ENCODE data around the gene EIF1AD.
A peak's percentile ranks its signal among the peaks of the same experiment; 100 is the strongest.
"Not testable (repeated sequence)": the region's sequence is repeated elsewhere in the genome, so short reads cannot be mapped to it uniquely, and the experiment has no call there.

EIF1AD gene

DNA sequence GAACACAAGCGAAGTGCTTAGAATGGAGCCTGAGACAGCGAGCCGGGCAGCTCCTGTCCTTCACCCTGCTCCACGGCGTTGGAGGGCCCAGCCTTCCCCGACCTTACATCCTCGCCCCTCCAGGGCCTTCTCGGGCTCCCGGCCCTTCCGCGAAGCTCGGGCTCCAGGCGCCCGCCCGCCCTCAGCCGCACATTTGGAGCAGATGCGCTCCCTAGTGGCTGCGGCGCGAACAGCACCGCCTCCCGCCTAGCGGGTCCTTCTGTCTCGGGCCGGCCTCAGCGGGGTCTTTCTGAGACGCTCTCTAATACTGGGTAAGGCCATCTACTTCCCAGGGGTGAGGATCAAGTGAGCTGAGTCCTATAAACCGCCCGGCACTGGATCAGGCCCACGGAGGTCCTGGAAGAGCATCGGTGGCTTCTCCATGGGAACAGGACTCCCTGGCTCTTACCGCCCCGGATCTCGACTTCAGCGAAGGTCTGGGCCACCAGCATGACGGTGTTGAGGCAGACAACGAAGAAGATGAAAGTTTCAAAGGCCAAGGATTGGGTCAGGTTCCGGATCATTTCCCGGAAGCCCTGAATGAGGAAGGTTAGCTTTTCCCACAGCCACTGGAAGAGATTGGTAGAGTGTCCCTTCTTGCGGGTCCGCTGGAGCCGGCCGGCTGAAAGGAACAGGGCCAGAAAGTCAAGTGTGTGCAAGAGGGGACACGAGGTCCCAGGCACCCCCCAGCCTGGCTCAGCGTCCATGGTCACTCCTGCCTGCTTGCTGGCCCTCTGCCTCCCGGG is 20.6 kb upstream of the EIF1AD start:
- peak; percentile 68 for DNase-seq (ENCODE audit: low spot score)

DNA sequence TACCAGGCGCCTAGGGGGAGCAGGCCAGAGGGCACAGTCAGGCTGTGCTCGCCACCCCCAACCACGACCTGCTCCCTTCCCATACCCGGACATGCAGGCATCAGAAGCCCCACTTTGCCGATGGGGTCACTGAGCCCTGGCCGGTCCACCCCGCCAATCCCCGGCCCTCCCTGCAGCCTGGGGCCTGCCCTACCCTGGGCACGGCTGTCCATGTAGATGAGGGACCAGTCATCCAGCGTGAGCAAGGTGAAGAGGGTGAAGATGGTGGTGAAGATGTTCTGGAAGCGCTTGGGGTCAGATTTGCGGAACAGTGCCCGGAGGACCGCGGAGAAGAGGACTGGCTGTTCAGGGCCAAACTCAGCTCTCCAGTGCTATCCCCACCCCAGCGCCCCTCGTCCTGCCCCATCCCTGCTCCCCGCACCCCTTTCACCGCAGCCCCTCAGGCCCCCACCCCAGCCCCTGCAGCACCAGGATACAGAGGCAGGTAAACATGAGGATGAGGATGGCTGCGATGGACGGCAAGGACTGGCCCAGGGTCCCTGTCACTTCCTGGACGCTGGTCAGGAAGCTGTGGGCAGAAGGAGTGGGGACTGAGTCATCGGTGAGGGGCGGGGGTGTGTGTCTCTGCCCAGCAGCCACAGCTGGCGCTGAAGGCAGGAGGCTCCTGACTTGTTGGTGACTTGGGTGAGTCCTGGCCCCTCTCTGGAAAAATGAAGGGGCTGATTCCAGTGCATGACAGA is 18.8 kb upstream of the EIF1AD start:
- peak; percentile 89 for DNase-seq (ENCODE audit: low spot score)

DNA sequence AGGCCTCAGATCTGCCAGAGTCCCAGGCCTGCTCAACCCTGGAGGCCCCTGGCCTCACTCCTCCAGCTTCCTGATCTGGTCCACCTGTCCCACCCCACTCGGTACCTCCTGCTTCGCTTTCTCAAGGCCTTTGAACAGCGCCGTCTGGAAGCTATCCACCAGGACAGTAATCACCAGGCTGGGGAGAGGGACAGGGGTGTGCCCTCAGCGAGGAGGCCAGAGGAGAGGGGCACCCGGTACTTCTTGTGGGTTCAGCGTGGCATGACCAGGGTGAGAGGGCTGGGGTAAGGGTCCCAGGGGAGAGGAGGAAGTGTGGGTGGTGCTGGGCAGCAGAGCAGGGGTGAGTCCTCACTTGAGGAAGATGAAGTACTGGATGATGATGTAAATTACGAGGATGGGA is 18.3 kb upstream of the EIF1AD start:
- DNase-seq (ENCODE audit: low spot score): no peak

DNA sequence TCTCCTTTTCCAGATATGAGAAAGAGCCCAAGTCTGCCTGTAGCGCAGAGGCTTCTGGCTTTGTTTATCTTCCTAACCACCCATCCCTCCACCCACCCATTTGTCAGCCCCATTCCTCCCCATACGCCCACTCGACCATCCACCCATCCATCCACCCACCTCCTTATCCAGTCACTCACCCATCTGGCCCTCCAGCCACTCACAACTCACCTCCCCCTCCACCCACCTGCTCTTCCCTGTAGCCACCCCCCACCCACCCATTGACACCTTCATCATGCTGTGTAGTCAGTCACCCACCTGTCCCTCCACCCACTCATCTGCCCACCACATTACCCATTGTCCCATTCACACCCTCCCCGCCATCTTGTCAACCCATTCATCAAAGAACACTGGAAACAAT is 15.4 kb upstream of the EIF1AD start:
- no peak for DNase-seq (ENCODE audit: low spot score)

DNA sequence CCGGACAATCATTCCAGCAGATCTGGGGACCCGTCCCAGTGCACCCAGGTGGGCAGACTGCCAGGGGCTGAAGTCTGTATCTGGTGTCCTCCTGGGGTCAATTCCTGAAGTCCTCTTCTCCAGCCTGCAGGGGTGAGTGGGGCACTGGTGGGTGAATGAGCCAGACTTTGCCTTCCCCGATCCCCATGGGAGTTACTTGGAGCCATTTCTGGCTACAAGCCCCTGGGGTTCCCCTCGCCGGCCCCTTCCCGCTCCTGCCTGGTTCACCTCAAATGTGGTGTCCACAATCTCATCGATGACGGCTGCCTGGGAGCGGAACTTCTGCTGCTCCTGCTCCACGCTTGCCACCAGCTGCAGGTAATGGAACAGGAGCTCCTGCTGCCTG is 14.8 kb upstream of the EIF1AD start:
- no peak for DNase-seq (ENCODE audit: low spot score)

DNA sequence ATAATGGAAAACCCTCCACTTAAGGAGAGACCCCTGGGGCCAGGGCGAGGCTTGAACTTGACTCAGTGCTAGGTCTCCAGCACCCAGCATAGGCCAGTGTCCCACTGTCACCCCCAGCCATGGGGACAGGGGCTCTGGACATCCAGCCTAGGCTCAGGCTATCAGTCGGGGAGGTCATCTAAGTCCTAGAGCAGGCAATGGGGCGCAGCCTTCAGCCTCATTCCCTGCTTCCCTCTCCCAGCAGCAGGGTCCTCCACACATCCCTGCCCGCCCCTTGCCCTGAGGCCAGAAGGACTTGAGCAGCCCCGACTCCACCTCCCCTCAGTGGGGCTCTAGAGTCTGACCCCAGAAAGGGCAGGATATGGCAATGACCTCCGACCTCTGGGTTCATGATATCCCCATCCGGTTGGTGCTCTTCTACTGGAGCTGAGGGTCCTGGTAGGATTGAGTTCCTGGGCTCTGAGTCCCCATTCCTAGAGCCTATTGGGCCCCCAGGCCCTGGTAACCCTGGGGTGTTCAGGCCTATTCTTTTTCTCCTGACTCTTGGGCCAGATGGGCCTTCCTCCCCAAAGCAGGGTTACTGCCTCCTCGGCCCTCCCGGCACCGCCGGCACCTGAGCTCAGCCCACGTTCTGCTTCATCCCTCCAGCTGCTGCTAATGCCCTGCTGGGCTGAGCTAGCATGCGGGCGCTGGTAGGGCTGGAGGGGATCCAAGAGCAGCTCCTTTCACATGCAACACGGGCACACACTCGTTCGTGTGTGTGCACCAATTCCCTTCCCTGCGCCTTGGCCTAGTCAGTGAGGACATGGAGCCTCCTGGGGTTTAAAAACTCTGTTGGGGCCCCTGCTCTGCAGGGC is 14.2 kb upstream of the EIF1AD start:
- no peak for DNase-seq (ENCODE audit: low spot score)

DNA sequence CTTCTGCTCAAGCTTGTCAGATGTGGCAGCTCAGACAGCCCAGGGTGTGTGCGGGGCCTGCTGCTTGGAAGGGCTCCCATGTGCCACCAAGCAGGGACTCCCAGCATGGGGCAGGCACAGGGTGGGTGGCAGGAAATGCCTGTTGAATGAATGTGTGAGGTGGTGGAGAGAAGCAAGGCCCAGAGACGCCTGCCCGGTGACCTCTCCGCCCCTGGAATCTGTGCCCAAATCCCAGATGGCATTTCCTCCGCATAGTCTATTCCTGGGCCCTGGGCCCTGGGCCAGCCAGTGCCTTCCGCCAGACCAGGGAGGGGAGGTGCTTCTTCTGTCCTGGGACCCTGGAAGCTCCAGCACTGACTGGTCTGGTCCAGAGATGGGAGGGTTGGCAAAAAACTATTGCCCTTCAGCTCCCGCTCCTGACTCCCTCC is 13.5 kb upstream of the EIF1AD start:
- peak; percentile 84 for DNase-seq (ENCODE audit: low spot score)

DNA sequence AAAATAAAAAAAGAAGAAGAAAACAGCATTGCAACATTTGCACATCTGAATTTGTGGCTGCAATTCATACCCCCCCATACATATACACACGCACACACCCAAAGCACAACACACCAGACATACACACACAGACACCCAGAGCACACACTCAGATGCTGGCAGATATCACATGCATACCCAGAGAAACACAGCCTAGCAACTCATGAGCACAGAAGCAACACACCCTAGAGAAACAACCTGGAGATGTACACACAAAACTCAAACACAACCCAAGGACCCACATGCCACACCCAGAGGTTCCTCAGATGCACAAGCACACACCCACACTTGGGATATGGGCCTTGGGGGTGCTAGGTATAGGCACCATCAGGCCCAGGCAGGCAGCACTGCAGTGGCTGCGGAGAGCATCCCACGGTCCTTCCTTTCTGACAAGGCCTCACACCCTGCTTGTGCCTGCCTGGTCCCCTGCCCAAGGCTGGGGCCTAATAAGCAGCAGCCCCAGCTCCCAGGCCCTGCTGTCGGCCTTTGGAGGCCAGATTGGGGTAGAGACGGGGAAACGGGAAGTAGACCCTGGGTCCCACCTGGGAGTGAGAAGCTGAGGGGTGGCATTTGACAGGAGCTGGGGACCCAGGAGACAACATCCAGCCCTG is 13.0 kb upstream of the EIF1AD start:
- no peak for DNase-seq (ENCODE audit: low spot score)

DNA sequence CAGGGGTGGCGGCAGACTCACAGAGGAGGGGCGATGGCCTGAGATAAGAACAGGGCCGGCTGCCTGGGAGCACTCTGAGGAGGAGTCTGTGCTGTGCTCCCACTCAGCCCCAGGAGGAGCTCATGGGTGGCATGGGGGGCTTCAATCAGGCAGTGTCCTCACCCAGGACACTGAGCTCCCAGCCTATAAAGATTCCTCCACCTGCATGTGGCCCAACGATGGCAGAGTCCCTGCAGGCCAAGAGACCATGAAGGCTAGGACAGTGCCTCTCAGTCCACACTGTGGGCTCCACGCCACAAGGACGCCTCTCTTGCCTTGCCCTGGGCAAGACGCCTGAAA is 11.8 kb upstream of the EIF1AD start:
- DNase-seq (ENCODE audit: low spot score): no peak

DNA sequence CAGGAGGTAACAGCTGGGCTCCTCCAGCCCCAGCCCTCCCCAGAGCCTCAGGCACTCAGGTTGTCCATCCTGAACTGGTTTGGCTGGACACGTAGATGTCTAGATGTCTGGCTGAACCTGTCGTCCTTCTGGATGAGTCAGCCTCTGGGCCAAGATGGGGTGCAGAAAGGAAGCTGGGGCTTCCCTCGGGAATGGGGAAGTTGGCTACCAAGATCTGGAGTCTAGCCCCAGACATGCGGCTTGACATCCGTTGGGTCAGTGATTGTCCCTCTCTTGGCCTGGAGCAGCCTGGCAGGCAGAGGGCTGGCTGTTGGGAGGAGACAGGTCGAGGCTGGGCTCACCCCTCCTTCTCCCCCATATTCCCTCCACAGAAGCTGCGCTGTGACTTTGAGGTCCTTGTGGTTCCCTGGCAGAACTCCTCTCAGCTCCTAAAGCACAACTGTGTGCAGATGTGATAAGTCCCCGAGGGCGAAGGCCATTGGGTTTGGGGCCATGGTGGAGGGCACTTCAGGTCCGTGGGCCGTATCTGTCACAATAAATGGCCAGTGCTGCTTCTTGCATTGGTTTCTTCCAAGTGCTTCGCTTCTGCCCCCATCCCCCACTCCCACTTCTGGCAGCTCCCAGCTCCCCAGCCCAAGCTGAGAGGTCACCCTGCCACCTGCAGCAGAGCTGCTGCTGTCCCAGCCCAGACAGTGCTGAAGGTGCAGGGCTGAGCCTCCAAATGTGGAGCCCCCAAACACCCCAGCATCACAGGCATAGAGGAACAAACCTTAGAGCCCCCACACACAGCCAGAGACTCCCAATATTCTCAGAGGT is 11.2 kb upstream of the EIF1AD start:
- no peak for DNase-seq (ENCODE audit: low spot score)

DNA sequence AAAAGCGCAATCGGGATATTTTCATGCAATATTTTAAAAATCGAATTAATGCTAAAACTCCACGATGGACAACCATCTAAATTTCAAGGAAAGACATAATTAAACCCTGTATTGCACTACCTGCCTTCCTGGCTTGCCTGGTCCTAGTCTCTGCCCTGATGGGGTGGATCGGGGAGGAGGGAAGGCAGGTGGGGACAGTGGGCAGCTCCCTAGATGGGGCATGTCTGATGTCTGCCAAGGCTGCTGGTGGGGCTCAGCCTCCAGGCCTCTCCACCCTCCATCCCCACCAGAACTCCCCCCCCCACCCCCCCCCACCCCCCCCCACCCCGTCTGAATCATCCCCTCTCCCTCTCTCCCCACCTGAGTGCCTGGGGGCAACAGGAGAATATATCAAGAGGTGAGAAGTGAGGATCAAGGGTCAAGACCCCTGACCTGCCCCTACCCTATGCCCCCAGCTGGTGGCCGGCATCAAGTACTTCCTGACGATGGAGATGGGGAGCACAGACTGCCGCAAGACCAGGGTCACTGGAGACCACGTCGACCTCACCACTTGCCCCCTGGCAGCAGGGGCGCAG is 10.5 kb upstream of the EIF1AD start:
- DNase-seq (ENCODE audit: low spot score): no peak

DNA sequence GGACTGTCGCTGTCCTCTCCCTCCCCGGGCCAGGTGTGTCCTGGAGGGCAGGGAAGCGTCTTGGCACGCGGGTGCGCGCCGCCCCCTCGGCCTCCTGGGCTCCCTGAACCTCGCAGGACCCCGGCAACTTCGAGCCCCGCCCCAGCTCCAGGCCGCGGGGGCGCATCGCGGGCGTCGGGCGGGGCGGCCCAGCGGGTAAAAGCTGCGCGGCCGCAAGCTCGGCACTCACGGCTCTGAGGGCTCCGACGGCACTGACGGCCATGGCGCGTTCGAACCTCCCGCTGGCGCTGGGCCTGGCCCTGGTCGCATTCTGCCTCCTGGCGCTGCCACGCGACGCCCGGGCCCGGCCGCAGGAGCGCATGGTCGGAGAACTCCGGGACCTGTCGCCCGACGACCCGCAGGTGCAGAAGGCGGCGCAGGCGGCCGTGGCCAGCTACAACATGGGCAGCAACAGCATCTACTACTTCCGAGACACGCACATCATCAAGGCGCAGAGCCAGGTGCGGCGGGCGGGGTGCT is 9.9 kb upstream of the EIF1AD start, which contains the start of gene CST6:
Gene CST6 (plus strand): TSS at position 224 of the 519 bp plus-strand sequence. CDS start 37 bp downstream, at position 261.
- no peak for DNase-seq (ENCODE audit: low spot score)

DNA sequence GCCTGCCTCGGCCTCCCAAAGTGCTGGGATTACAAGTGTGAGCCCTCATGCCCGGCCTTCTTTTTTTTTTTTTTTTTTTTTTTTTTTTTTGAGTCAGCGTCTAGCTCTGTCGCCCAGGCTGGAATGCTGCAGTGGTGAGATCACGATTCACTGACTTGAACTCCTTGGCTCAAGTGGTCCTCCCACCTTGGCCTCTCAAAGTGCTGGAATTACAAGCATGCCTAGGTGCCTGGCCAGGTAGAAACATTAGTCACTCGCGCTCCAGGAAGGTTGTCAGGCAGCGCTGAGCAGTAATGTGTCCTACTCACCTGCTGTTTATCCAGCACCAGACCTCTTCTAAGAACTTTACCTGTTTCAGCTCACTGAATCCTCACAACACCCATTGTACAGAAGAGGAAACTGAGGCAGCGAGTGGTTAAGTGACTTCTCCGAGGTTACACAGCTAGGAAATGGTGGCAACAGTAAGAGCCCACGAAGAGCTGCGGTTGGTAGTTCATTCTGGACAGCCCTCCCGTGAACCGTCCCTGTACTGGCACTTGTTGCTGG is 9.4 kb upstream of the EIF1AD start:
- DNase-seq (ENCODE audit: low spot score): no peak

DNA sequence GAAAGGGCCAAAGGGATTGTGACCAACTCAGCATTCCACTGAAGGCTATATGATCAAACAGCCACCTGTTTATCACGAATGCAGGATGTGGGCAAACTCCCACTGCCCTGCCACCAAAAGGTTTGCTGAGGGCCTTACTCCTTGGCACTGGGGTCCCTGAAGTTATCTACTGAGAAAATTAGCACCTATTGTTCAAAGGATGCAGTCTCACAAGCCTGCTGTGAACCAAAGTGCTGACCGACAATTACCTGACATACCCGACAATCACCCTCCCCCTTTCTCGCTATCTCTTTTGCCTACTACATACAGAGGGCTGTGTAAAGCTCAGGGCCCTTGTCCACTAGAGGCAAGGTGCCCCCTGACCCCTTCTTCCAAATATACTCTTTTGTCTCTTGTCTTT is 8.1 kb upstream of the EIF1AD start:
- not testable (repeated sequence) for DNase-seq (ENCODE audit: low spot score)

DNA sequence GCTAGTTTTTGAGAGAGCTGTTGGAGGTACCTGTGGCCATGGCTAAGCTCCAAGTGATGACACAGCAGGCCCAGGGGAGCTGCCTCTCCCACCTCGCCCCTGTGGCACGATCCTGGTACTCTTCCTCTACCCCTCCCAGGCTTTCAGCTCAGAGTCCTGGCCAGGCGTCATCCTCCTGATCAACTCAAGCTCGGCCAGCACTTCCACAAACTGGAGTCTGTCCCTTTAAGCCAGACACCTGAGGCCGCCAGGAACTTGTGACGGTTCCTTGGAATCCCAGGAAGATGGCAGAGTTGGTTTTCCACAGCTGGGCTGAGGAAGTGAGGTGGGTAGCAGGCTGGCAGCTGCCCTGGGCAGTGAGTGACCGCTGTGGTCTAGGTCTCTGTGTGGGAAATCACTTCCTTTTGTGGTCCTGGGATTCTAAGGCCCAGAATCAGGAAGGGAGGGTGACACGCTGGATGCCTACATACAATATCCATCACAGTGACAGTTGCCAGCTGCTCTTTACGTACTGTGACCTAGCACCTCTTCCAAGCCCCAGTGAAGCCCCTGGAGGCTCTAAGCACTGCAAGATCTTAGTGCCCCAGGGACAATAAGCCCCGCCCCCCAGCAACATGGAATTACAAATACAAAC is 6.6 kb upstream of the EIF1AD start:
- DNase-seq (ENCODE audit: low spot score): no peak

DNA sequence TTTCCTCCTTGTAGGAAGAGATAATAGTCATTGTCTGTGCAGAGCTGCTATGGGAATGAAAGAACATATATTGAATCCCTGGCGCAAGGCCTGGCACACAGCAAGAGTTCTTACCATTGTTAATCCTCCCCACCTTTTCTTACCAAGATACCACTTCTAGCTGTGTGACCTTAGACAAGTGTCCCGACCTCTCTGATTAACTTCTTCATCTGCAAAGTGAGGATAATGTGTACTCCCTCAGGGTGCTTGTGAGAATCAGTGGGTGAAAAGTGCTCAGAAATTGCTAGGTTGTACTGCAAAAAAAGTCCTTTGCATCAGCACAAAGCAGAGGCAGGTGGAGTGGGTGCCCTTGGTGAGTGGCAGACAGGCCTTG is 6.1 kb upstream of the EIF1AD start:
- no peak for DNase-seq (ENCODE audit: low spot score)

DNA sequence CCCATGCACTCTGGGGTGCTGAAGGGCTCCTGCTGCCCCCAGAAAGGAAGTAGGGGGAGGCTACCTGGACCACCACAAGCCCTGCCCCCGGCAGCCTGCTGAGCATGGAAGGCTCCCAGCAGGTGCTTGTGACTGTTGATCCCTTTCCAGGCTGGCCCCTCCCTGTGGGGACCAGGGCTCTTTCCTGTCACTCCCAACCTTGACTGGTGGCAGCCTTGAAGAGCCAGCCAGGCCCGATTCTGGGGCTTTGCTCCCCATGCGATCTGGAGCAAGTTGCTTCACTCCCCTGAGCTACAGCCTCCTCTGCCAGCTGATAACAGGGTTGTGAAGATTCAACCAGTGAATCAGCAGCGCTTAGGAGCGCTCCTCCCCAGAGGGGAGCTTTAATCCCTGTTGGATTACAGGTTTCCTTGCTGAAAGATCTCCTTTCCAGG is 5.3 kb upstream of the EIF1AD start:
- DNase-seq (ENCODE audit: low spot score): no peak

DNA sequence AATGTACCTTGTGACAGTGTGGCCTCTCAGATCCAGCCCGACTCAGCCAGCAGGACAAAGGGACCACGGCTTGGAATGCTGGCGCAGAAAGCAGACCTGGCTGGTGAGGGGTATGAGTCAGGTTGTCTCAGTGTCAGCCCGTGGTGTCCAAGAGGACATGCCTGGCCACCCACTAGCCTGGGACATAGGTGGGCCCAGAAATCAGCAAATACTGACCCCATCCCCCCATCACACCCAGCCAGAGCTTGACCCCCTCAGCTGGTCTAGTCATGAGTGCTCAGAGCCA is 4.9 kb upstream of the EIF1AD start:
- DNase-seq (ENCODE audit: low spot score): no peak

DNA sequence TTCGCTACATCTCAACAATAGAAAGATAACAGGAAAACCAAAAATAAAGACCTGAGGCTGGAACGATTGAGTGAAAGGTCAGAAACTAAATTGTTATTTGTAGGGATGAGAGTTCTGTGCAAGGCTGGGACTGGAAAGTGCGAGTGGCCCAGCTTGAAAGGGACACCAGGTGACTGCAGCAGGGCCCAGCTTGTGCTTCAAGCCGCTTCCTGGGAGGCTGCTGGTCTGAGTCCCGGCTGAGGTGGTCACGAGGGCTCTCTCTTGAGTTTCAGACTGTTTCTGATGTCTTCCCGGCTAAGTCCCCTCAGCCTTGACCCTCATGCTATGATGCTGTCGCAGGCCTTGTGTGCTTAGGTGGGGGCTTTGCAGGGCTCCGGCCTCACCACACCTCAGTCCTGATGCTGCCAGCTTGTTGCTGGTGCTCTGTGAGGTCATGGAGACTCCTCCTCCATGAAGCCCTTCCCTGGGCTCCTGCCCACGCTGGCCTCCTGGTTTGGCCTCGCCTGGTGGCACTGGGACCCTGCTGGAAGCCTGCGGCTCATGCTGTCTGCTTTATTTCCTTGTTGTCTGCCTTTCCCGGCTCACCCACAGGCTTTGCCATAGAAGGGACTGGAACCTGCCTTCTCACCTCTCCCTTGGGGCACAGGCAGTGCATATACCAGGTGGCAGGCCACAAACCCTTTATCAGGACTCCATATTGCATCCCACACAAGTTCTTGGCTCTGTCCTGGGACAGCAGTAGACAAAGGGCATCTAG is 4.4 kb upstream of the EIF1AD start:
- DNase-seq (ENCODE audit: low spot score): no peak

All from kidney capillary endothelial cell (primary cell).